T-cell (primary cell): Measurements from ENCODE around the gene WNT7A. TPM values are rescaled to one million over a fixed set of nuclear protein-coding genes. Genes with fewer than 3 reads are reported as not detected.
"Not testable (repeated sequence)": the region's sequence is repeated elsewhere in the genome, so short reads cannot be mapped to it uniquely, and the experiment has no call there.

Experiments used
- ATAC-seq, 4 experiments: fragments of 200-7000 bp in 3 of 4; fragments of 150-1000 bp in 1 of 4; cut with Tn5 transposase; replicated peaks in 1 of 4; 1 replicate in 3 of 4; 2 replicates in 1 of 4; pipeline ENCODE4 v1.10.0; 2021; ENCODE audit warnings: moderate library complexity in 3 of 4, mild to moderate bottlenecking in 2 of 4, moderate number of reproducible peaks in 1 of 4
- CTCF ChIA-PET, 2 donors: fragments of 300-600 bp; sonication (Branson Sonifier 250); formaldehyde crosslinking; loops; one replicate each; lab custom pipeline; 2022; ENCODE audit warnings: antibody characterized with exemption in 2 of 2; lab: Charles Lee
- POLR2A ChIA-PET, 2 donors: fragments of 300-600 bp; sonication (Branson Sonifier 250); formaldehyde crosslinking; loops; one replicate each; lab custom pipeline; 2022; ENCODE audit warnings: antibody characterized with exemption in 2 of 2; lab: Charles Lee
- DNase-seq, 35 experiments: peaks; one replicate each; pipeline versions ENCODE4 v3.0.0 to v3.0.0-alpha.2; 2013 to 2023
- H3K27ac ChIP-seq: one replicate; pipeline ENCODE4 v1.5.1; 2013; ENCODE audit warnings: low read length
- H3K27me3 ChIP-seq, 2 experiments: replicated peaks in 1 of 2; 1 replicate in 1 of 2; 2 replicates in 1 of 2; pipeline versions ENCODE4 v1.6.1 to v1.7.0; 2013; ENCODE audit warnings: low read length in 1 of 2, mixed read lengths in 1 of 2; ENCODE audit not compliant: control insufficient read depth in 2 of 2, insufficient read depth in 2 of 2; ENCODE audit errors: extremely low read depth in 1 of 2
- H3K36me3 ChIP-seq, 2 donors: 1 replicate in 1 of 2; 2 replicates in 1 of 2; pipeline versions ENCODE4 v1.6.1 to v1.7.0; 2013; ENCODE audit warnings: low read length in 1 of 2; ENCODE audit not compliant: control insufficient read depth in 2 of 2, insufficient read depth in 1 of 2; ENCODE audit errors: extremely low read depth in 1 of 2
- H3K4me1 ChIP-seq, 2 experiments: 1 replicate in 1 of 2; 2 replicates in 1 of 2; pipeline versions ENCODE4 v1.6.1 to v1.7.0; 2013; ENCODE audit warnings: low read length in 2 of 2, mixed read lengths in 1 of 2; ENCODE audit not compliant: insufficient read depth in 2 of 2, control insufficient read depth in 1 of 2; ENCODE audit errors: extremely low read depth in 1 of 2
- H3K4me3 ChIP-seq, 2 donors: 1 replicate in 1 of 2; 2 replicates in 1 of 2; pipeline versions ENCODE4 v1.5.1 to v1.7.0; 2013; ENCODE audit warnings: mild to moderate bottlenecking in 2 of 2, low read length in 1 of 2, moderate library complexity in 1 of 2; ENCODE audit not compliant: control insufficient read depth in 1 of 2; ENCODE audit errors: extremely low read depth in 1 of 2
- H3K9me3 ChIP-seq: 2 replicates; pipeline ENCODE4 v1.7.0; 2013
- H3K27ac Mint-ChIP-seq, 2 donors: one replicate each; pipeline ENCODE4 v1.8.0; 2020 to 2021; ENCODE audit warnings: mild to moderate bottlenecking in 2 of 2, mixed read lengths in 2 of 2
- H3K27me3 Mint-ChIP-seq, 2 donors: one replicate each; pipeline ENCODE4 v1.8.0; 2021 to 2022; ENCODE audit warnings: mixed read lengths in 2 of 2
- H3K36me3 Mint-ChIP-seq: one replicate; pipeline ENCODE4 v1.8.0; 2021; ENCODE audit warnings: mixed read lengths
- H3K4me1 Mint-ChIP-seq, 3 donors: one replicate each; pipeline ENCODE4 v1.8.0; 2020 to 2022; ENCODE audit warnings: mixed read lengths in 3 of 3, mild to moderate bottlenecking in 1 of 3
- H3K4me3 Mint-ChIP-seq, 3 donors: one replicate each; pipeline ENCODE4 v1.8.0; 2020 to 2022; ENCODE audit warnings: mild to moderate bottlenecking in 3 of 3, mixed read lengths in 3 of 3, moderate library complexity in 3 of 3
- H3K9me3 Mint-ChIP-seq, 3 donors: one replicate each; pipeline ENCODE4 v1.8.0; 2020 to 2022; ENCODE audit warnings: mixed read lengths in 3 of 3
- WGBS: methylation state at CpG from one replicate; pipeline ENCODE4 v1.1.5; 2013; ENCODE audit warnings: missing lambda C conversion rate; ENCODE audit not compliant: insufficient coverage; 5-methylcytosine and 5-hydroxymethylcytosine counted together
- total RNA-seq, 35 experiments: library from RNA in 6 of 35; stranded (reverse) in 6 of 35; fragments of 120-200 nt in 1 of 35; gene quantifications; one replicate each; pipeline versions ENCODE4 v1.2.1 to v1.2.4 and lab custom pipeline; 2013 to 2026

Gene WNT7A
- 10 to 100 TPM in 4 of 5 donors, 1 to 10 TPM in 1; 8.2 to 15.4 (median 11.7) TPM for total RNA-seq
- 4.6 TPM for total RNA-seq (2013)
- 0.11 to 25.1 (median 11.4) reads per million in 29 experiments for total RNA-seq (lab: John Stamatoyannopoulos, UW)

GRCh38 chr3:13879946-13880810 is at the start of gene WNT7A:
TSS of gene WNT7A (minus strand) at chr3:13880071. CDS start at chr3:13879816, 255 bp downstream.
- ChIA-PET CTCF (interaction anchor here (0.6 to 4.1 kb wide), 14 partner anchors 10 to 1419 kb away, joined by 3 to 30 read pairs (median 4); no protein-coding TSS in a partner anchor), POLR2A (interaction anchor here in 1 of 2 donors (0.5 to 0.7 kb wide), 4 partner anchors 10 to 1473 kb away, joined by 3 to 7 read pairs (median 4); no protein-coding TSS in a partner anchor)
- peak within 1 kb of the TSS; percentile 62 to 65 for H3K4me3 ChIP-seq
- H3K9me3 ChIP-seq, result no peaks in the 10 kb centered on the region
- Mint-ChIP-seq H3K4me3 (peak within 1 kb of the TSS; percentile 83 to 89 (median 88)), H3K4me1 (peaks cover 15 to 25% (median 21%) of the 10 kb centered on the region in 3 donors), H3K36me3 (peaks cover 1% of the 10 kb centered on the region), H3K9me3 (no peaks in the 10 kb centered on the region), H3K27me3 (peaks cover 21 to 37% of the 10 kb centered on the region in 2 donors), H3K27ac (peak within 1 kb of the TSS; percentile 56 to 58)
- DNase-seq (peak; percentile 29 to 79 (median 58)), ATAC-seq (peak; percentile 69 to 73 (median 72))
- H3K4me1 ChIP-seq, result peaks cover 8 to 31% of the 10 kb centered on the region in 2 experiments
- peak within 1 kb of the TSS; percentile 29 for H3K27ac ChIP-seq
- peaks cover 17 to 61% of the 10 kb centered on the region in 2 experiments for H3K27me3 ChIP-seq
- WGBS, result 4% methylated on average over 62 of the region's 90 CpGs
- H3K36me3 ChIP-seq, result no peaks in the 10 kb centered on the region

- POLR2A ChIA-PET, H3K27ac ChIP-seq, H3K36me3 ChIP-seq, CTCF ChIA-PET, H3K4me1 Mint-ChIP-seq, ATAC-seq, H3K4me3 ChIP-seq, H3K27ac Mint-ChIP-seq, DNase-seq, H3K4me1 ChIP-seq, H3K4me3 Mint-ChIP-seq, H3K9me3 ChIP-seq: not testable (repeated sequence)
- H3K27me3 ChIP-seq, result peaks cover 0 to 38% of the 10 kb centered on the region in 2 experiments
- H3K27me3 Mint-ChIP-seq, result peaks cover 13 to 23% of the 10 kb centered on the region in 2 donors
- H3K9me3 Mint-ChIP-seq, result peaks cover 15 to 39% (median 36%) of the 10 kb centered on the region in 3 donors
- peaks cover 13% of the 10 kb centered on the region for H3K36me3 Mint-ChIP-seq
- no CpG with 5 or more reads among the region's 1 CpG for WGBS
These were observed 48.9 kb upstream of the WNT7A start for GRCh38 chr3:13928741-13929140.

GRCh38 chr3:13927295-13927694 is 47.4 kb upstream of the WNT7A start:
- no peaks in the 10 kb centered on the region for H3K4me1 Mint-ChIP-seq
- no peak overlapping the region for H3K27ac Mint-ChIP-seq
- Histone ChIP-seq H3K27ac (no peak overlapping the region), H3K27me3 (peaks cover 0 to 29% of the 10 kb centered on the region in 2 experiments), H3K36me3 (no peaks in the 10 kb centered on the region), H3K4me3 (no peak overlapping the region), H3K4me1 (peaks cover 0 to under 1% of the 10 kb centered on the region in 2 experiments), H3K9me3 (no peaks in the 10 kb centered on the region)
- peaks cover 16 to 40% (median 37%) of the 10 kb centered on the region in 3 donors for H3K9me3 Mint-ChIP-seq
- WGBS, result 67% methylated on average over 2 of the region's 7 CpGs
- H3K4me3 Mint-ChIP-seq, result no peak overlapping the region
- ChIA-PET CTCF (no interaction called here), POLR2A (no interaction called here)
- DNase-seq, result no peak
- ATAC-seq, result no peak
- peaks cover 13% of the 10 kb centered on the region for H3K36me3 Mint-ChIP-seq
- H3K27me3 Mint-ChIP-seq, result peaks cover 9 to 13% of the 10 kb centered on the region in 2 donors

GRCh38 chr3:13916375-13916774 is 36.5 kb upstream of the WNT7A start:
- ATAC-seq, result no peak
- H3K36me3 ChIP-seq, result no peaks in the 10 kb centered on the region
- Mint-ChIP-seq H3K27me3 (no peaks in the 10 kb centered on the region), H3K4me1 (no peaks in the 10 kb centered on the region), H3K9me3 (peaks cover 23 to 72% (median 57%) of the 10 kb centered on the region in 3 donors), H3K4me3 (no peak overlapping the region), H3K36me3 (peaks cover 17% of the 10 kb centered on the region), H3K27ac (no peak overlapping the region)
- no peak for DNase-seq
- ChIA-PET CTCF (no interaction called here), POLR2A (no interaction called here)
- no peaks in the 10 kb centered on the region for H3K4me1 ChIP-seq
- H3K27ac ChIP-seq, result no peak overlapping the region
- no peak overlapping the region for H3K4me3 ChIP-seq
- peaks cover 8% of the 10 kb centered on the region for H3K9me3 ChIP-seq
- no CpG with 5 or more reads among the region's 1 CpG for WGBS
- no peaks in the 10 kb centered on the region for H3K27me3 ChIP-seq

GRCh38 chr3:13902648-13903238 is 22.9 kb upstream of the WNT7A start:
- no CpG with 5 or more reads among the region's 1 CpG for WGBS
- Mint-ChIP-seq H3K4me1 (no peaks in the 10 kb centered on the region), H3K4me3 (no peak overlapping the region), H3K9me3 (peaks cover 31 to 64% (median 49%) of the 10 kb centered on the region in 3 donors), H3K27me3 (peaks cover 0 to 6% of the 10 kb centered on the region in 2 donors), H3K36me3 (peaks cover 50% of the 10 kb centered on the region), H3K27ac (no peak overlapping the region)
- ATAC-seq (no peak), DNase-seq (no peak)
- Histone ChIP-seq H3K27me3 (peaks cover 0 to 12% of the 10 kb centered on the region in 2 experiments), H3K4me1 (no peaks in the 10 kb centered on the region), H3K27ac (no peak overlapping the region), H3K36me3 (no peaks in the 10 kb centered on the region), H3K9me3 (peaks cover 19% of the 10 kb centered on the region), H3K4me3 (no peak overlapping the region)
- POLR2A ChIA-PET, result interaction anchor here in 1 of 2 donors (0.6 kb wide), 1 partner anchor 1011 kb away, joined by 3 read pairs; no protein-coding TSS in a partner anchor
- CTCF ChIA-PET, result no interaction called here
